Endothelial cell (in vitro differentiated cells): ENCODE measurements around the gene PLN. TPM values are rescaled to one million over a fixed set of nuclear protein-coding genes. Genes with fewer than 3 reads are reported as not detected.
A peak's percentile ranks its signal among the peaks of the same experiment; 100 is the strongest.

Source experiments
- DNase-seq: peaks from one replicate; pipeline ENCODE4 v3.0.0; 2021; ENCODE audit warnings: low spot score
- H3K27ac Mint-ChIP-seq: one replicate; pipeline ENCODE4 v1.8.0; 2021; ENCODE audit warnings: mixed read lengths, inconsistent platforms; ENCODE audit not compliant: unreplicated experiment
- H3K27me3 Mint-ChIP-seq: one replicate; pipeline ENCODE4 v1.8.0; 2021; ENCODE audit warnings: mild to moderate bottlenecking, moderate library complexity, mixed read lengths, inconsistent platforms; ENCODE audit not compliant: unreplicated experiment
- H3K36me3 Mint-ChIP-seq: one replicate; pipeline ENCODE4 v1.8.0; 2021; ENCODE audit warnings: mild to moderate bottlenecking, low read depth, mixed read lengths, inconsistent platforms; ENCODE audit not compliant: unreplicated experiment
- H3K4me1 Mint-ChIP-seq: one replicate; pipeline ENCODE4 v1.8.0; 2021; ENCODE audit warnings: mild to moderate bottlenecking, mixed read lengths, inconsistent platforms; ENCODE audit not compliant: unreplicated experiment
- H3K4me3 Mint-ChIP-seq: one replicate; pipeline ENCODE4 v1.8.0; 2021; ENCODE audit warnings: mild to moderate bottlenecking, mixed read lengths, inconsistent platforms; ENCODE audit not compliant: unreplicated experiment
- H3K9me3 Mint-ChIP-seq: one replicate; pipeline ENCODE4 v1.8.0; 2021; ENCODE audit warnings: mixed read lengths, inconsistent platforms; ENCODE audit not compliant: unreplicated experiment
- total RNA-seq: library from RNA; stranded (reverse); fragmentation: NEBNext Ultra II Directional; extraction: Animal tissue kit (Norgen Biotek cat#: 25700); gene quantifications from one replicate; pipeline ENCODE4 v1.2.1, GENCODE V29; 2021; ENCODE audit not compliant: unreplicated experiment
- TF ChIP-seq, protein P1 (sequence below): fragments of 200-600 bp; sonication (generic); IDR thresholded peaks from one replicate; pipeline ENCODE4 v1.5.0; 2021; ENCODE audit warnings: antibody characterized with exemption; ENCODE audit not compliant: unreplicated experiment

The PLN gene
- total RNA-seq, 1 donor from 2014 or later, result not detected

DNA sequence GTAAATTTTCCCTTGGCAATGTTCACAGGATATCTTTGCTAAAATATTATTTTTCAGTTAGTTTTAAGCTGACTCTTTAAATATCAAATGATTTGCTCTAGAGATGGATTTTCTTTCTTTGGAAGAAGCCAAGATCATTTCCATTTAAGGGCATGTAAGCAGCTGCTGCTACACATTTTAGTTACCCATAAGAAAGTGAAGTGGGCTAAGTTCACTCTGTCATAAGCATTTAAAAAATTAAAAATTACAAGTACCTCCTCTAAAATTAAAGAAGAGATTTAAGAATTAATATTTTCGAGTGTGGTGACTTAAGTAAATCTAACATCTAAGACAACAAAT lies 1.2 kb upstream of the PLN start:
- H3K4me3 Mint-ChIP-seq, result no peak overlapping the region
- no peaks in the 10 kb centered on the region for H3K36me3 Mint-ChIP-seq
- DNase-seq, result no peak
- TF ChIP-seq, protein P1, sequence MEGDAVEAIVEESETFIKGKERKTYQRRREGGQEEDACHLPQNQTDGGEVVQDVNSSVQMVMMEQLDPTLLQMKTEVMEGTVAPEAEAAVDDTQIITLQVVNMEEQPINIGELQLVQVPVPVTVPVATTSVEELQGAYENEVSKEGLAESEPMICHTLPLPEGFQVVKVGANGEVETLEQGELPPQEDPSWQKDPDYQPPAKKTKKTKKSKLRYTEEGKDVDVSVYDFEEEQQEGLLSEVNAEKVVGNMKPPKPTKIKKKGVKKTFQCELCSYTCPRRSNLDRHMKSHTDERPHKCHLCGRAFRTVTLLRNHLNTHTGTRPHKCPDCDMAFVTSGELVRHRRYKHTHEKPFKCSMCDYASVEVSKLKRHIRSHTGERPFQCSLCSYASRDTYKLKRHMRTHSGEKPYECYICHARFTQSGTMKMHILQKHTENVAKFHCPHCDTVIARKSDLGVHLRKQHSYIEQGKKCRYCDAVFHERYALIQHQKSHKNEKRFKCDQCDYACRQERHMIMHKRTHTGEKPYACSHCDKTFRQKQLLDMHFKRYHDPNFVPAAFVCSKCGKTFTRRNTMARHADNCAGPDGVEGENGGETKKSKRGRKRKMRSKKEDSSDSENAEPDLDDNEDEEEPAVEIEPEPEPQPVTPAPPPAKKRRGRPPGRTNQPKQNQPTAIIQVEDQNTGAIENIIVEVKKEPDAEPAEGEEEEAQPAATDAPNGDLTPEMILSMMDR, result no peak
- no peak overlapping the region for H3K27ac Mint-ChIP-seq
- H3K9me3 Mint-ChIP-seq, result no peaks in the 10 kb centered on the region
- no peaks in the 10 kb centered on the region for H3K27me3 Mint-ChIP-seq
- H3K4me1 Mint-ChIP-seq, result no peaks in the 10 kb centered on the region

DNA sequence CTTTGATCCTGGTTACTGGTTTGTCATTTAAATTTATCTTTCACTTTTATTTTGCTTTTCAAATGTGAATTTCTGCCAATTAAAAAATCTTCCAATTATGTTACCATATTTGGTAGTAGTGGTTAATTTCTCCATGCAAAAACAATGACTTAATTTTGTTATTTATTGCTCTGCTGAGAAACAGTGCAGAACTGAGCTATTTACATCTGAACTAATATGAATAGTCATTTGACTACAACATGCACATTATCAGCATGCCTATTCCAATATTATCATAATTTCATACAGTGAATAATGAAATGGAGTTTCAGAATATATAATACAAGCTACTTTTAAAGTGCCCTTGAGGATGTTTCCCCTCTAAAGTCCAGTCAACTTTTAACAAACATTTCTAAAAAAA lies 517 bp downstream of the PLN start:
- H3K4me1 Mint-ChIP-seq, result no peaks in the 10 kb centered on the region
- H3K36me3 Mint-ChIP-seq, result no peaks in the 10 kb centered on the region
- no peak for DNase-seq
- no peaks in the 10 kb centered on the region for H3K9me3 Mint-ChIP-seq
- no peaks in the 10 kb centered on the region for H3K27me3 Mint-ChIP-seq
- no peak overlapping the region for H3K27ac Mint-ChIP-seq
- TF ChIP-seq, protein P1, result no peak
- no peak overlapping the region for H3K4me3 Mint-ChIP-seq

DNA sequence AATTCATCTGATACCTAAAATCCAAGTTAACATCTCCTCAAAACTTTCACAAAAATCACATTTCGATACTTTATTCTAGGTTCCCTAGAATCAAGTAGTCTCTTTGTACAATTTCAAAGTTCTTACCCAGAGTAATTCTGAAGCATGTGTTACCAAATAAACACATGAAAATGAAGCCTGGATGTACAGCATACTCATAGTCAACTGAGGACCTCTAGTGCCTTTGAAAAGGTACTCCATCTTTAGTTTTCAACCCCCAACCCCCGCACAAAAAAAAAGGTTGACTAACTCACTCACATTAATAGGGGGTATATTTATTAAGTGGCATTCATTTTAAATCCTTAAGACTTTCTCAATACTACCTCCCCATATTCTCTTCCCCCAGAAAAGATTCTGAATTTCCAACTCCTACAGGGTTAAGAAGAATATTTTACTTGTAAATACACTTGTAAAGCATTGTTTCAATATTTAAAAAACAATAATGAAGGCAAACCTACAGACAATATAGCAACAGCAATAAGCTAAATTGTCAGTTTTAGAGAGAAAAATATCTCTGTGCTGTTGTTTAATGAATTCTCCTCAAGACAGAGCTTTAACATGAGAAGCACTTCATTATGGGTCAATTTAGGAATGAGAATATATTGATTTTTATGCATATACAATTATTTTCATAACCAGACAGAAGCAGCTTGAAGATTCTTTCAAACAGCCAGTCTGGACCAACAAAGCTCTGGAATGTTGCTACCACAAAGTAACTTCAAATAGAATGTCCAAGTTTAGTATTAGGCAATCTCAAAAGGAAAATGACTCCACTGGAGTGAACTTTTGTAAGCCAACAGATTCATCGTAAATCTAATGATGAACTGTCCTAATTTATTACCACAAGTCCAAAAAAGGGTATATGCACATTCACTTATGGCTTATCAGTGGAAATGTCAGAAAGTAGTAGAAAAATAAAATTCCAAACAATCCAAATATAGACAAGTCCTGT lies 3.3 kb downstream of the PLN start:
- Mint-ChIP-seq H3K27me3 (no peaks in the 10 kb centered on the region), H3K4me3 (no peak overlapping the region), H3K27ac (no peak overlapping the region), H3K36me3 (peaks cover 7% of the 10 kb centered on the region), H3K9me3 (no peaks in the 10 kb centered on the region), H3K4me1 (no peaks in the 10 kb centered on the region)
- DNase-seq, result no peak
- TF ChIP-seq, protein P1, result peak; percentile 39

DNA sequence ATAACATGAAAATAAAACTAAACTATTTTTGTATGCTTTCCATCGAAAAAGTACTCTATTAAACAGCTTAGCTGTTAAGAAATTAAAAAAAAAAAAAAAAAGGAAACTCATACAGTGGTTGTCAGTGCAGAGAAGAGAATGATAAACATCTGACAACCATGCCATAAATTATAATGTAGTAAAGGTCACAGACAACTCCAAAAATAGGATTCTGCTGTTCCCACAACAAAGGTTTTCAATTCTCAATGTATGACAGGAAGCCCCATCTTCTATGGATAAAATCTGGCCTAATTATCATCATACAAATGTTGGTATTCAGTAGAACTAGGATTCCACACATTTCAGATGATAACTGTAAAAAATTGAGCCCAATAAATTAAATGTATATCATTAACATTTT lies 5.0 kb downstream of the PLN start:
- H3K4me1 Mint-ChIP-seq, result no peaks in the 10 kb centered on the region
- H3K9me3 Mint-ChIP-seq, result no peaks in the 10 kb centered on the region
- no peak overlapping the region for H3K27ac Mint-ChIP-seq
- peaks cover 7% of the 10 kb centered on the region for H3K36me3 Mint-ChIP-seq
- H3K4me3 Mint-ChIP-seq, result no peak overlapping the region
- TF ChIP-seq, protein P1, result no peak
- no peaks in the 10 kb centered on the region for H3K27me3 Mint-ChIP-seq
- DNase-seq, result no peak

DNA sequence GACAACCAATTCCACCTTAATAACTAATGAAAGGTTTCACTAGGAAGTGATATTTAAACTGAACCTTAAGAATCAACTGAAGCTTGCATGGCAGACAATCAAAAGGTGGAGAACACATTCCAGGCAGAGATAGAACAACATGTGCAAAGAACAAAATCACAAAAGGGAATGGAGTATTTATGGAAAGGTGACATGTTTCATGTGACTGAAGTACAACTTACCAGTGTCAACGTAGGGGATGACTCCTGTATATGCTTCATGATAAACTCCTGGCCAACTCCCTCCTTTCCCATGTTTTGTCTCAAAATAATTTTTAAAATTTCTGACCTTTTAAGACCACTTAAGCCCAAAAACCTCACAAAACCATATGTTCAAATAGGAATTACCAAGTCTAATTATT lies 6.6 kb downstream of the PLN start:
- Mint-ChIP-seq H3K27me3 (no peaks in the 10 kb centered on the region), H3K36me3 (peaks cover 7% of the 10 kb centered on the region), H3K9me3 (no peaks in the 10 kb centered on the region), H3K4me1 (peaks cover 10% of the 10 kb centered on the region), H3K27ac (no peak overlapping the region), H3K4me3 (no peak overlapping the region)
- TF ChIP-seq, protein P1, result no peak
- DNase-seq, result no peak
